Bronchial epithelial cell (primary cell): ENCODE results near the gene FGF2. TPM values are rescaled to one million over a fixed set of nuclear protein-coding genes. Genes with fewer than 3 reads are reported as not detected.

Experiments used
- DNase-seq: peaks from one replicate; pipeline ENCODE4 v3.0.0-alpha.2; 2010; ENCODE audit warnings: low read depth
- FAIRE-seq: peaks from 2 replicates; lab custom pipeline; 2011; peaks lifted over from hg19 to GRCh38; lab: Jason Lieb, UNC
- H3K27me3 ChIP-seq: 2 replicates; pipeline ENCODE4 v1.5.1; 2011; ENCODE audit warnings: low read length; ENCODE audit not compliant: control insufficient read depth, insufficient read depth
- H3K36me3 ChIP-seq: 2 replicates; pipeline ENCODE4 v1.5.1; 2011; ENCODE audit warnings: low read length; ENCODE audit not compliant: control insufficient read depth, insufficient read depth
- H3K4me3 ChIP-seq: 2 replicates; pipeline ENCODE4 v1.5.1; 2011; ENCODE audit warnings: mild to moderate bottlenecking, low read depth, low read length, control low read depth
- total RNA-seq: library from RNA; depleted of rRNA; stranded (reverse); fragments of >200 nt; gene quantifications from 2 replicates; pipeline ENCODE4 v1.2.1, GENCODE V29; 2014
- TF ChIP-seq, protein P1 (sequence below): IDR thresholded peaks from 2 replicates; pipeline ENCODE4 v1.5.1; 2011; ENCODE audit warnings: mild to moderate bottlenecking, moderate library complexity, low read length, control low read depth, inconsistent platforms; ENCODE audit not compliant: insufficient read depth, severe bottlenecking

The FGF2 gene
- total RNA-seq, 1 donor from 2014 or later: 9.2 TPM

DNA sequence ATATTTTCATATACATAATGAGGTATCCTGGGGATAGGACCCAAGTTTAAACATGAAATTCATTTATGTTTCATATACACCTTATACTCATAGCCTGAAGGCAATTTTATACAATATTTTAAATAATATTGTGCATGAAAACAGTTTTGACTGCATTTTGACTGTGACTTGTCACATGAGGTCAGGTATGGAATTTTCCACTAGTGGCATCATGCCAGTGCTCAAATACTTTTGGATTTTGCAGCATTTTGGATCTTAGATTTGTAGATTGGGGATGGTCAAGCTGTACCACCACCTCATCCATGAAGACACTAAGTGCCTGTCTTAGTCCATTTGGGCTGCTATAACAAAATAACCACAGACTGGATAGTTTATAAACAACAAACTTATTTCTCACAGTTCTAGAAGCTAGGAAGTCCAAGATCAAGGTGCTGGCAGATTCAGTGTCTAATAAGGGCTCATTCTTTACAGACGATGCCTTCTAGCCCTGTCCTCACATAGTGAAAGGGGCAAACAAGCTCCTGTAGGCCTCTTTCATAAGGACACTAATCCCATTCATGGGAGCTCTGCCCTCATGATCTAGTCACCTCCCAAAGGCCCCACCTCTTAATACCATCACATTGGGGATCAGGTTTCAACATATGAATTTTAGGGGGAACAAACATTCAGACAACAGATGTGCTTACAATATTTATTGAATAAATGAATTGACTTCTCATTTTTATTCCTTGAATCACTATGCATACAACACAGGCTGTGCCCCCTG, 86.4 kb downstream of the FGF2 start:
- Histone ChIP-seq H3K4me3 (no peak overlapping the region), H3K36me3 (no peaks in the 10 kb centered on the region), H3K27me3 (no peaks in the 10 kb centered on the region)
- TF ChIP-seq, protein P1, sequence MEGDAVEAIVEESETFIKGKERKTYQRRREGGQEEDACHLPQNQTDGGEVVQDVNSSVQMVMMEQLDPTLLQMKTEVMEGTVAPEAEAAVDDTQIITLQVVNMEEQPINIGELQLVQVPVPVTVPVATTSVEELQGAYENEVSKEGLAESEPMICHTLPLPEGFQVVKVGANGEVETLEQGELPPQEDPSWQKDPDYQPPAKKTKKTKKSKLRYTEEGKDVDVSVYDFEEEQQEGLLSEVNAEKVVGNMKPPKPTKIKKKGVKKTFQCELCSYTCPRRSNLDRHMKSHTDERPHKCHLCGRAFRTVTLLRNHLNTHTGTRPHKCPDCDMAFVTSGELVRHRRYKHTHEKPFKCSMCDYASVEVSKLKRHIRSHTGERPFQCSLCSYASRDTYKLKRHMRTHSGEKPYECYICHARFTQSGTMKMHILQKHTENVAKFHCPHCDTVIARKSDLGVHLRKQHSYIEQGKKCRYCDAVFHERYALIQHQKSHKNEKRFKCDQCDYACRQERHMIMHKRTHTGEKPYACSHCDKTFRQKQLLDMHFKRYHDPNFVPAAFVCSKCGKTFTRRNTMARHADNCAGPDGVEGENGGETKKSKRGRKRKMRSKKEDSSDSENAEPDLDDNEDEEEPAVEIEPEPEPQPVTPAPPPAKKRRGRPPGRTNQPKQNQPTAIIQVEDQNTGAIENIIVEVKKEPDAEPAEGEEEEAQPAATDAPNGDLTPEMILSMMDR: no peak
- FAIRE-seq (no peak), DNase-seq (no peak)

DNA sequence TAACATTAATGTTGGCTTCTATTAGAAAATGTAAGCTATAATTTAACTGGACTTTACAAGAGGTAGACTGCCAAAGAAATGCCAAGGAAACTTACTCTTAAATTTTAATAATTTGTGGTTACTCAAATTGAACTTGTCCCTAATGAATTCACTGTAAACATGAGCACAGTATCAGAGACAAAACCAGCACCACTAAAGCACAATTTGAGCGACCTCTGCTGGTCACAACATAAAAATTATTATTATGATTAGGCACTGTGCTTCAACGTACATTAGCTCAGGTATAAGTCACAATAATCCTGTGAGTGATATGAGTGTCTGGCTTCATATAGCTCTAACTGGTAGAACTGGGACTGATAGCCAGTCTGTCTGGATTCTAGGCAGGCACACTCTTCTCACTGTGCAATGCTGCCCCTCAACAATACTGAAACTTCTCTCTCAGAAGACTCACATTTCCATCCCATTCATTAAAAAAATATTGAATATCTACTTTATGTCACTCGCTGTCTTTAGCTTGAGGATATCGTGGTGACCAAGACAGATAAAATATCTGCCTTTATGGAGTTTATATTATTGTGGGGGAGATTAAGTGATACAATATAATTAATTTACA, 87.8 kb downstream of the FGF2 start:
- DNase-seq: peak; percentile 55
- H3K36me3 ChIP-seq: no peaks in the 10 kb centered on the region
- FAIRE-seq: no peak
- H3K27me3 ChIP-seq: no peaks in the 10 kb centered on the region
- TF ChIP-seq, protein P1: peak; percentile 26
- no peak overlapping the region for H3K4me3 ChIP-seq

DNA sequence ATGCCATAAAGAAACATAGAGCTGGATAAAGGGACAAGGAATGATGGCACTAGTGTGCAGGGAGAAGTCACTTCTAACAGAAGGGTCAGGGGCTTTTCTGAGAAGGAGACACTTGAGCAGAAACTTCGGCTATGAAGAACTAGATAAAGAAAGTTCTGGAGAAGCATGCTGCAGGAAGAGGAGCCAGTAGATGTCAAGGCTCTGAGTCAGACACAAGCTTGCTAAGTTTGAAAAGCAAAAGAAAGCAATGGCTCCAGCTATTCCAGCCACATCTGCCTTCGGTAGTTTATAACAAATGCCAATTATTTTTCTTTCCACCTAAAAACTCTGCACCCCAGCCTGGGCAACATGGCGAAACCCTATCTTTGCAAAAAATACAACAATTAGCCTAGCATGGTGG, 88.3 kb downstream of the FGF2 start:
- DNase-seq (peak; percentile 13), FAIRE-seq (no peak)
- no peak overlapping the region for H3K4me3 ChIP-seq
- H3K27me3 ChIP-seq: no peaks in the 10 kb centered on the region
- TF ChIP-seq, protein P1: no peak
- no peaks in the 10 kb centered on the region for H3K36me3 ChIP-seq

GRCh38 chr4:122917731-122918130, 91.1 kb downstream of the FGF2 start:
- no peaks in the 10 kb centered on the region for H3K36me3 ChIP-seq
- no peak overlapping the region for H3K4me3 ChIP-seq
- TF ChIP-seq, protein P1: no peak
- DNase-seq (no peak), FAIRE-seq (no peak)
- H3K27me3 ChIP-seq: no peaks in the 10 kb centered on the region

- Histone ChIP-seq H3K27me3 (no peaks in the 10 kb centered on the region), H3K36me3 (no peaks in the 10 kb centered on the region), H3K4me3 (no peak overlapping the region)
- FAIRE-seq (no peak), DNase-seq (no peak)
- TF ChIP-seq, protein P1: no peak
Measured at GRCh38 chr4:122920473-122920872, 93.8 kb downstream of the FGF2 start.
